CD4-positive, alpha-beta T cell treated with Interleukin-6 for 4 hours (primary cell): ENCODE results near the gene ZNRF2.
"Not testable (repeated sequence)": the region's sequence is repeated elsewhere in the genome, so short reads cannot be mapped to it uniquely, and the experiment has no call there.

ENCODE experiments used
- DNase-seq: peaks from one replicate; pipeline ENCODE4 v3.0.0-alpha.2; 2020; ENCODE audit warnings: mixed read lengths

The ZNRF2 gene

GRCh38 chr7:30290317-30290716 is 5.9 kb downstream of the ZNRF2 start:
- peak; percentile 12 for DNase-seq

- not testable (repeated sequence) for DNase-seq
Measured at GRCh38 chr7:30292416-30293038, 8.1 kb downstream of the ZNRF2 start.

- DNase-seq = not testable (repeated sequence)
Measured at GRCh38 chr7:30296304-30296703, 11.9 kb downstream of the ZNRF2 start.

GRCh38 chr7:30297499-30297898 is 13.1 kb downstream of the ZNRF2 start:
- DNase-seq = not testable (repeated sequence)

GRCh38 chr7:30298409-30298808 is 14.0 kb downstream of the ZNRF2 start:
- not testable (repeated sequence) for DNase-seq

GRCh38 chr7:30301751-30302150 is 17.4 kb downstream of the ZNRF2 start:
- DNase-seq = no peak

GRCh38 chr7:30302656-30303311 is 18.4 kb downstream of the ZNRF2 start:
- DNase-seq = no peak

GRCh38 chr7:30303312-30304039 is 19.1 kb downstream of the ZNRF2 start:
- DNase-seq = no peak

- no peak for DNase-seq
Measured at GRCh38 chr7:30304177-30304884, 19.9 kb downstream of the ZNRF2 start.

GRCh38 chr7:30306976-30307375 is 22.6 kb downstream of the ZNRF2 start:
- DNase-seq = no peak

GRCh38 chr7:30308389-30308788 is 24.0 kb downstream of the ZNRF2 start:
- DNase-seq = no peak

- no peak for DNase-seq
Measured at GRCh38 chr7:30309302-30309701, 24.9 kb downstream of the ZNRF2 start.

GRCh38 chr7:30309842-30310435 is 25.5 kb downstream of the ZNRF2 start:
- no peak for DNase-seq

GRCh38 chr7:30310674-30311362 is 26.4 kb downstream of the ZNRF2 start:
- no peak for DNase-seq

- DNase-seq = no peak
Measured at GRCh38 chr7:30312178-30312577, 27.8 kb downstream of the ZNRF2 start.

GRCh38 chr7:30313348-30313747 is 29.0 kb downstream of the ZNRF2 start:
- DNase-seq = no peak

GRCh38 chr7:30313793-30314192 is 29.4 kb downstream of the ZNRF2 start:
- DNase-seq = no peak

GRCh38 chr7:30315589-30315988 is 31.2 kb downstream of the ZNRF2 start:
- no peak for DNase-seq

GRCh38 chr7:30320392-30320791 is 36.0 kb downstream of the ZNRF2 start:
- no peak for DNase-seq

- no peak for DNase-seq
Measured at GRCh38 chr7:30321089-30321881, 36.9 kb downstream of the ZNRF2 start.

- no peak for DNase-seq
Measured at GRCh38 chr7:30321882-30322192, 37.4 kb downstream of the ZNRF2 start.
